Measurements from ENCODE around the gene NCKAP5L.
"Not testable (repeated sequence)": the region's sequence is repeated elsewhere in the genome, so short reads cannot be mapped to it uniquely, and the experiment has no call there.

Gene NCKAP5L

GRCh38 chr12:49796606-49797448, 31.4 kb downstream of the NCKAP5L start:
- no peak for DNase-seq

DNA sequence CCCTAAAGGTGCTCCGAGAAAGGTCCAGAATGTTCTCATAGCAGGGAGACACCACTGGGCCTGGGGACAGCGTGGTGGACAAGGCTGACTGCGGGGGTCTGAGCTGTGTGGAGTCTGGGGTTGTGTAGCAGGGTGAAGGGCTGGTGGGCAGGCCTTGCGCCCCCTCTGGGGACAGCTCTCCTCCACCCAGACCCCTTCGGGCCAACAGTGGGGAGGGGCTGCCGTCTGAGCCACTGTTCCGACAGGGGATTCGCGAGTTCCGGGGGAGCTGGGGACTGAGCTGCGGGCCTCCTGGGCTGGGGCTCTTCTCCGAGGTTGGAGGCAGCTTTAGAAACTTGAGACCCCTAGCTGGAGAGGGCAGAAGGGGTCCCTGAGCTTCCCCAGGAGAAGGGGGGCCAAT, 32.1 kb downstream of the NCKAP5L start:
- no peak for DNase-seq

GRCh38 chr12:49795654-49796105, 32.5 kb downstream of the NCKAP5L start:
- no peak for DNase-seq

DNA sequence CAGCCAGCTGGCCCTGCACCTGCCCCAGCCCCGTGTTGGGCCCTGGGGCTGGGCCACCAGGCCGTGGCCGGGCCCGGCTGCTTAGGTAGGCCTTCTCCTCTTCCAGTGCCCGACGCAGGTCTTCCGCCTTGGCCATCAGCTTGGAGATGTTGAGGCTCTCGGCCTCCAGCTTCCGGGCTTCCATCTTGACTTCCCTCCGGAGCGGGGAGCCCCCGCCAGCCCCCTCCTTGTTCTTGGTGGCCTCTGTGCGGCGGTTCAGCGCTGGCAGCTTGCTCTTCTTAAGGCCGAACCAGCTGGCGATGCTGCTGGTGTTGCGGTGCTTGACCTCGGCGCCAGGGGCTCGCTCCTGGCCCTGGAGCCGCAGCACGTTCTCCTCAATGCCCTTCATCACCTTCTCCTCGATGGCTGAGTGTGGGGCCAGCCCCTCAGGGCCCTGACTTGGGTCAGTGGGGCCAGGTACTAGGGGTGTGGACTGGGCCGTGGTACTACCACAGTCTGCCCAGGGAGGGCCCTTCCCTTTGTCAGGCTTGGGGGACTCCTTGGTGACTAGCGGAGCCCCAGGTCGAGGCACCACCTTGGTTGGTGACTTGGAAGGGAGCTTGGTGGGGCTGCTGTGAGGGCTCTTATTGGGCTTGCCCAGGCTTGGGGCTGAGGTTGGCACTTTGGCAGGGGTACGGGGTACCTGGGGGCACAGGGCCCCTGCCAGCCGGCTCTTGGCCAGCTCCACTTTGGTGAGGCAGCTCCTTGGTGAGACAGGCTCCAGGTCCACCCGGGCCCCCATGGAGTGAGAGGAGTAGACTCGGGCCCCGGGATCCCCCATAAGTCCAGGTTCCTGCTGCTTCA, 33.2 kb downstream of the NCKAP5L start:
- no peak for DNase-seq

- no peak for DNase-seq
Observed at GRCh38 chr12:49794021-49794420, 34.2 kb downstream of the NCKAP5L start.

DNA sequence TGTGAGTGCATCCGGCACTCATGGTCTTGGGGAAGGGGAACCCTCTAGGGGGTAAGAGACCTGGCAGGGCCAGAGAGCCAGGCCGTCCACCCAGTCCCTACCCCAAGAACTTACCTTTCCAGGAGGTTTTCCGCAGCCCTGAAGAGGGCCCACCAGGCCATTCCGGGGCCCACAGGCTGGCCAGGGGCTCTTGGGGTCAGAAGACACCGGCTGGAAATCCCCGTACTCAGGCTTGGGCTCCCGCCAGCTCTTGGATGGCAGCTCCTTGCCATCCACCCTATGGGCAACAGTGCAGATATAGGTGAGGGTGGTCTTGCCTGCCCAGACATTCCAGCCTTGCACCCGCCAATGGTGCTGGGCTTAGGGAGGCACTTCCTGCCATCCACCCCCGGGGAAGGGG, 34.6 kb downstream of the NCKAP5L start:
- DNase-seq = no peak

- DNase-seq = no peak
Observed at GRCh38 chr12:49792976-49793580, 35.1 kb downstream of the NCKAP5L start.

DNA sequence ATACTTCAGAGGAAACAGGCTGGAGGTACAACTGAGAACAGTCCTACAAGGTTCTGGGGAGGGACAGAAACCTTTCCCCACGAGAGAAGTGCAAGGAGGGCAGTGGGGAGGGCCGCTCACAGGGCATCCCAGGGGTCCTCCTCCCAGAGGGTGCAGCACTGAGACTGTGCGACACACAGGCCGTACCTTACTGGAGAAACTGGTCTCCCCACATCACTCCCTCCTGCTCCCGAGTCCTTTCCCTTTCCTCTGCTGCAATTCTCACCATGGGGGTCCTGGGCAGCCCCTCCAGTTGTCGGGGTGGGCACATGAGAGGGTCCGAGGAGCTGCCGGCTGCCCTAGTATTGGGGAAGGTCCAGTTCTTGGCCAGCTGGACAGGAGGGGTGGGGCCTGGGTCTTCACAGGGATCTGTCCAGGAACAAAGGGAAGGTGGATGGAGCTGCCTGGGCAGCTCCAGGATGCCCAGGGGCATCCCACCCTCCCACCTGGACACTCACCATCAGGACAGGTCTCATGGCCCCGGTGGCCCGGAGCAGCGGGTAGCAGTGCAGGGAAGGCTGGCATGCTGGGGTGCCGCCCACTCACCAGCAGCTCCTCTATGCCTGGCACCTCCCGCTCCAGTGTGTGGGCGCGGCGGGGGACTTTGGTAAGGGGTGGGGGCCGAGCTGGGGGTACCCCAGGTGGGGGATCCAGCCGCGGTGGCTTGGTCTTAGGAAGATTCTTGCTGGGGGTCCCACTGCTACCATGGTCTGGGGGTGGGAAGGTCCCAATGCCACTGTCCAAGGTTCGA, 35.8 kb downstream of the NCKAP5L start:
- DNase-seq = no peak

- no peak for DNase-seq
Observed at GRCh38 chr12:49791700-49792099, 36.5 kb downstream of the NCKAP5L start.

- no peak for DNase-seq
Observed at GRCh38 chr12:49790741-49791555, 37.3 kb downstream of the NCKAP5L start.

GRCh38 chr12:49789992-49790391, 38.2 kb downstream of the NCKAP5L start:
- no peak for DNase-seq

GRCh38 chr12:49787672-49788071, 40.5 kb downstream of the NCKAP5L start:
- no peak for DNase-seq

- DNase-seq = no peak
Observed at GRCh38 chr12:49784756-49785409, 43.3 kb downstream of the NCKAP5L start.

DNA sequence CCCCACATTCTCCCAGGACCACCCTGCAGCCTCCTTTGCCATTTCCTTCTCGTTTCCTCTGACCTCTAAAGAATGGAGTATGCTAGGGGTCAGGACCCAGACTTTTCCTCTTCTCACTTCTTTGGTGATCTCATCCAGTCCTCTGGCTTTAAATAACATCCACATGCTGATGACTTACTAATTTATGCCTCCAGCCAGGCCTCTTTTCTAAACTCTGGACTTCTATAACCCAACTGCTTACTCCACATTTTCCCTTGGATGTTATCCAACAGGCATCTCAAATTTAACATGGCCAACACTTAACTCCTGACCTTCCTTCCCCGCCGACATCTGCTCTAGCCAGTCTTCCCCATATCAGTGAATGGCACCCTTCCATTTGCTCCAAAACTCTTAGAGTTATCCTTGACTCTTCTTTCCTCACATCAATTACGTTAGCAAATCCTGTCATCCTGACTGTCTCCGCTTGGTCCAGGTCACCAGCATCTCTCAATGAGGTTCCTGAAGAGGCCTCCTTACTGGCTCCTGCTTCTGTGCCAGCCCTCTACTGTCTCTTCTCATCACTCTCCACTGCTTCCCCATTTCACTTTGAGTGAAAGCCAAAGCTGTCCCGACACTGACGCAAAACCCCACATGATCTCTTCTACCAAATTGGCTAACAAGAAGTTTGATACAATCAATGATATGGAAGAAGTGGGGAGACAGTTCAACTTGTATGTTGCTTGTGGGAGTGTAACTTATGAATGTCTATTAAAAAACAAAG, 44.1 kb downstream of the NCKAP5L start:
- DNase-seq = no peak

DNA sequence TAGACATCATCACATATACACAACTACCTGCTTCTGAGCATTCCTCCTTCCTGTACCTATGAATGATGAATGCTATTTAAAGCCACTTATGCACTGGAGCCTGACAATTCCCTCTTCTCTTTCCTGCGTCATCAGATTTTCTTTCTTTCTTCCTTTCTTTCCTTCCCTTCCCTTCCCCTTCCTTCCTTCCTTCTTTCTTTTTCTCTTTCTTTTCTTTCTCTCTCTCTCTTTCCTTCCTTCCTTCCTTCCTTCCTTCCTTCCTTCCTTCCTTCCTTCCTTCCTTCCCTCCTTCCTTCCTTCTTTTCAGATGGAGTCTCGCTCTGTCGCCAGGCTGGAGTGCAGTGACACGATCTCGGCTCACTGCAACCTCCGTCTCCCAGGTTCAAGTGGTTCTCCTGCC, 47.3 kb downstream of the NCKAP5L start:
- DNase-seq = not testable (repeated sequence)

- no peak for DNase-seq
Observed at GRCh38 chr12:49779581-49779980, 48.6 kb downstream of the NCKAP5L start.

DNA sequence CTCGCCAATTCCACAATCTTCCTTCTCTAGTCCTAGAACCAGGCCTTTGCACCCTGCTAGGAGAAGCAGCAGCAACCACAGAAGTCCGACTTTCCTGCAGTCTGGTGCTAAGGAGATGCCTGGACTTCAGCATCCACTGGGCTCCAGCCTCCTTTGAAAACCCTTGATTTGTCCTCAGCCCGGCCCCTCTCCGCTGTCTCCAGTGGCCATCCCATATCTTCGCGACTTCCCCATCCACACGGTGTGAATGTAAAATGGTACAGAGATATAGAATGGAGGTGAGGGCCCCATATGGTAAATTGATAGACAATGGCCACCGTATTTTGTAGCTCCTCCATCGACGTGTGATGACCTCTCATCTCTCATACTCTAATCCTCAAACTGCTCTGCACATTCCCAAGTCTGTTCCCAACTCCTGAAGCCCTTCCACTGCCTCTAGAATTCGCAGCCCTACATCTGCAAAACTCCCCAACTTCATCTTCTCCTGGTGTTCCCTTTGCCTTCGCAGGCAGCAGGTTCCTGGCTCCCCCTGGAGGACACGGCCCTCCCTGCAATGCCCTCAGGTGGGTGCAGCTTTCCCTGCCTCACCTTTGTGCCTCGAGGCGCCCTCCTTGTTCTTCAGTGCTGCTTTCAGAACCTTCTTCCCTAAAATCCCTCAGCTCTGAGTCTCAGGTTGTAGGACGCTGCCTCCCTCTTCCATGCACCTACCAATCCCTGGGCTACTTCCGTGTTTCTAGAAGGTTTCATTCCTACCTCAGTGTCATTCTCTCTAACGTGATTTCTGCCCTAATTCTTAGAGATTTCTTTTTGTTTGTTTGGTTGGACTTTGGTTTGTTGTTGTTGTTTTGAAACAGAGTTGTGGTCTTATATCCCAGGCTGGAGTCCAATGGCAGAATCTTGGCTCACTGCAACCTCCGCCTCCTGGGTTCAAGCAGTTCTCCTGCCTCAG, 50.1 kb downstream of the NCKAP5L start:
- no peak for DNase-seq

DNA sequence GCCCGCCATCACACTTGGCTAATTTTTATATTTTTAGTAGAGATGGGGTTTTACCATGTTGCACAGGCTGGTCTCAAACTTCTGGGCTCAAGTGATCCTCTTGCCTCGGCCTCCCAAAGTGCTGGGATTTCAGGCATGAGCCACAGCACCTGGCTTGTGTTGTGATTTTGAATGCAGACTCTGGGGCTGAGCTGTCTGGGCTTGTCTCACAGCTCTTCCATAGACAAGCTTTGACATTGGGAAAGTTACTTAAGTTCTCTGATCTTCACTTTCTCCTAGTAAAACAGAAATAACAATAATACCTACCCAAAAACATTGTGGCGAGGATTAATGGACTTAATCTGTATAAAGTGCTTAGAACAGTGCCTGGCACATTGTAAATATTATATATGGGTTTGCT, 50.9 kb downstream of the NCKAP5L start:
- DNase-seq = no peak

- DNase-seq = peak; percentile 81
Observed at GRCh38 chr12:49776858-49777257, 51.4 kb downstream of the NCKAP5L start.
